Spleen (tissue), 7 donors: ENCODE data around the gene OTC.

ENCODE experiments used
- POLR2A ChIP-seq, 3 donors: fragments of 450-650 bp; IDR thresholded peaks; one replicate each; pipeline ENCODE4 v1.5.1; 2017; ENCODE audit warnings: antibody characterized with exemption in 3 of 3, mild to moderate bottlenecking in 1 of 3
- POLR2AphosphoS5 ChIP-seq, 3 donors: sonication (generic); formaldehyde crosslinking; IDR thresholded peaks; one replicate each; pipeline ENCODE4 v1.5.1; 2017; ENCODE audit warnings: antibody characterized with exemption in 3 of 3
- TF ChIP-seq, protein P1 (sequence below), 11 experiments: fragments of 200-600 bp in 7 of 11; fragments of 450-650 bp in 4 of 11; sonication (generic) in 4 of 11; IDR thresholded peaks in 8 of 11; conservative IDR thresholded peaks in 3 of 11; 1 replicate in 7 of 11; 2 replicates in 4 of 11; pipeline versions ENCODE4 v1.4.0 to v1.8.0; 2016 to 2021; ENCODE audit warnings: antibody characterized with exemption in 11 of 11, inconsistent platforms in 4 of 11, mild to moderate bottlenecking in 1 of 11
- donor health status: DM: no; HTN: no; CAD: no; lungs with moderate emphysema.
- donor health status: DM: no; HTN: no; CAD: no.
- donor health status: DM: no; HTN: no; CAD: no.

DNA sequence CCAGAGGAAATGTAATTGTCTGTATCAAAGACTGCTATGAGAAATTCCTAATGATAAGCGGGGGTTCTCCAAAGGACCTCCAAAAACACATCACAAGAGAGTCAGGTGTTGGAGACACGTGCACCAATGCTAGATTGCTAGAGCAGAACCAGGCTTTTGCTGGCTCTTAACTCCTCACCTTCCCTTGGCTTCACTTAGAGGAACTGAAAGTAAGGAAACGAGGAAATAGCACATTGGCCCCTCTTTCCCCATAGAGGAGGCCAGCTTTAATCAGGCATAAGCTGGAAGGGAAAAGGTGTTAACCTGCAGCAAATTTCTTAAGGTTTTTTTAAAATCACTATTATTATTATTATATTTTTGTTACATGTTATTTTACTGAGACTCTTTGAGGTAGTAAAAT is 13.6 kb downstream of the OTC start:
- TF ChIP-seq, protein P1, sequence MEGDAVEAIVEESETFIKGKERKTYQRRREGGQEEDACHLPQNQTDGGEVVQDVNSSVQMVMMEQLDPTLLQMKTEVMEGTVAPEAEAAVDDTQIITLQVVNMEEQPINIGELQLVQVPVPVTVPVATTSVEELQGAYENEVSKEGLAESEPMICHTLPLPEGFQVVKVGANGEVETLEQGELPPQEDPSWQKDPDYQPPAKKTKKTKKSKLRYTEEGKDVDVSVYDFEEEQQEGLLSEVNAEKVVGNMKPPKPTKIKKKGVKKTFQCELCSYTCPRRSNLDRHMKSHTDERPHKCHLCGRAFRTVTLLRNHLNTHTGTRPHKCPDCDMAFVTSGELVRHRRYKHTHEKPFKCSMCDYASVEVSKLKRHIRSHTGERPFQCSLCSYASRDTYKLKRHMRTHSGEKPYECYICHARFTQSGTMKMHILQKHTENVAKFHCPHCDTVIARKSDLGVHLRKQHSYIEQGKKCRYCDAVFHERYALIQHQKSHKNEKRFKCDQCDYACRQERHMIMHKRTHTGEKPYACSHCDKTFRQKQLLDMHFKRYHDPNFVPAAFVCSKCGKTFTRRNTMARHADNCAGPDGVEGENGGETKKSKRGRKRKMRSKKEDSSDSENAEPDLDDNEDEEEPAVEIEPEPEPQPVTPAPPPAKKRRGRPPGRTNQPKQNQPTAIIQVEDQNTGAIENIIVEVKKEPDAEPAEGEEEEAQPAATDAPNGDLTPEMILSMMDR (IDR thresholded peaks at IDR 0.05 in 8 of 11, conservative IDR thresholded peaks at IDR 0.05 in 3 of 11) = no peak
- TF ChIP-seq POLR2A (IDR thresholded peaks at IDR 0.05) (no peak), POLR2AphosphoS5 (IDR thresholded peaks at IDR 0.05) (no peak)
